CD4-positive, alpha-beta memory T cell (primary cell): ENCODE data around the gene ATP11A. TPM values are rescaled to one million over a fixed set of nuclear protein-coding genes. Genes with fewer than 3 reads are reported as not detected.

Experiments used
- CTCF ChIA-PET: fragments of 350-600 bp; sonication (Branson Sonifier 250); formaldehyde crosslinking; loops from one replicate; lab custom pipeline; 2021; ENCODE audit warnings: inconsistent platforms; ENCODE audit not compliant: partially characterized antibody; lab: Charles Lee
- POLR2A ChIA-PET: fragments of 350-600 bp; sonication (Branson Sonifier 250); formaldehyde crosslinking; loops from one replicate; lab custom pipeline; 2021; ENCODE audit not compliant: partially characterized antibody; lab: Charles Lee
- DNase-seq, 5 donors: peaks; one replicate each; pipeline versions ENCODE4 v3.0.0 to v3.0.0-alpha.2; 2020 to 2022; ENCODE audit warnings: mixed read lengths in 1 of 5
- H3K27ac ChIP-seq: one replicate; pipeline ENCODE4 v1.7.0; 2013; ENCODE audit warnings: low read depth, low read length
- H3K27me3 ChIP-seq: 2 replicates; pipeline ENCODE4 v1.7.0; 2013; ENCODE audit warnings: mild to moderate bottlenecking, low read length, moderate library complexity; ENCODE audit not compliant: insufficient read depth
- H3K36me3 ChIP-seq: 2 replicates; pipeline ENCODE4 v1.7.0; 2013; ENCODE audit warnings: mild to moderate bottlenecking, low read length, moderate library complexity; ENCODE audit not compliant: insufficient read depth
- H3K4me1 ChIP-seq: 2 replicates; pipeline ENCODE4 v1.7.0; 2013; ENCODE audit warnings: mild to moderate bottlenecking, low read length, moderate library complexity; ENCODE audit not compliant: insufficient read depth
- H3K4me3 ChIP-seq, 2 donors: one replicate each; pipeline ENCODE4 v1.7.0; 2013; ENCODE audit warnings: low read length in 2 of 2, mild to moderate bottlenecking in 1 of 2
- H3K9me3 ChIP-seq, 2 donors: one replicate each; pipeline ENCODE4 v1.7.0; 2013; ENCODE audit warnings: low read length in 2 of 2, control low read depth in 1 of 2; ENCODE audit not compliant: control insufficient read depth in 1 of 2
- H3K27ac Mint-ChIP-seq, 7 donors: one replicate each; pipeline ENCODE4 v1.8.0; 2020 to 2021; ENCODE audit warnings: mixed read lengths in 7 of 7, mild to moderate bottlenecking in 6 of 7, inconsistent platforms in 3 of 7, moderate library complexity in 3 of 7
- H3K27me3 Mint-ChIP-seq, 2 donors: one replicate each; pipeline ENCODE4 v1.8.0; 2020 to 2021; ENCODE audit warnings: mixed read lengths in 2 of 2
- H3K36me3 Mint-ChIP-seq, 2 donors: one replicate each; pipeline ENCODE4 v1.8.0; 2020 to 2021; ENCODE audit warnings: mixed read lengths in 2 of 2, inconsistent platforms in 1 of 2, mild to moderate bottlenecking in 1 of 2
- H3K4me1 Mint-ChIP-seq, 4 donors: one replicate each; pipeline ENCODE4 v1.8.0; 2020 to 2021; ENCODE audit warnings: mixed read lengths in 4 of 4, mild to moderate bottlenecking in 1 of 4
- H3K4me3 Mint-ChIP-seq, 8 donors: one replicate each; pipeline ENCODE4 v1.8.0; 2020 to 2021; ENCODE audit warnings: mixed read lengths in 8 of 8, mild to moderate bottlenecking in 7 of 8, moderate library complexity in 6 of 8, inconsistent platforms in 3 of 8
- H3K9me3 Mint-ChIP-seq, 8 donors: one replicate each; pipeline ENCODE4 v1.8.0; 2020 to 2021; ENCODE audit warnings: mixed read lengths in 8 of 8, mild to moderate bottlenecking in 5 of 8, inconsistent platforms in 3 of 8, moderate library complexity in 1 of 8
- intact Hi-C: fragments of 100-400 bp; cut with micrococcal nuclease; formaldehyde crosslinking; loops from one replicate; pipeline ENCODE4 v1.15.1; 2023
- polyA plus RNA-seq, 2 donors: library from polyadenylated mRNA; unstranded; fragments of 300-500 nt; fragmentation: Illumina TruSeq; gene quantifications; one replicate each; pipeline ENCODE4 v1.2.3, GENCODE V29; 2021
- total RNA-seq, 2 experiments: library from RNA; stranded (reverse); gene quantifications; one replicate each; pipeline ENCODE4 v1.2.3, GENCODE V29; 2021

ATP11A gene
- total and polyA plus RNA-seq, 4 experiments from 2014 or later: 1.1 to 50.5 (median 30.7) TPM

DNA sequence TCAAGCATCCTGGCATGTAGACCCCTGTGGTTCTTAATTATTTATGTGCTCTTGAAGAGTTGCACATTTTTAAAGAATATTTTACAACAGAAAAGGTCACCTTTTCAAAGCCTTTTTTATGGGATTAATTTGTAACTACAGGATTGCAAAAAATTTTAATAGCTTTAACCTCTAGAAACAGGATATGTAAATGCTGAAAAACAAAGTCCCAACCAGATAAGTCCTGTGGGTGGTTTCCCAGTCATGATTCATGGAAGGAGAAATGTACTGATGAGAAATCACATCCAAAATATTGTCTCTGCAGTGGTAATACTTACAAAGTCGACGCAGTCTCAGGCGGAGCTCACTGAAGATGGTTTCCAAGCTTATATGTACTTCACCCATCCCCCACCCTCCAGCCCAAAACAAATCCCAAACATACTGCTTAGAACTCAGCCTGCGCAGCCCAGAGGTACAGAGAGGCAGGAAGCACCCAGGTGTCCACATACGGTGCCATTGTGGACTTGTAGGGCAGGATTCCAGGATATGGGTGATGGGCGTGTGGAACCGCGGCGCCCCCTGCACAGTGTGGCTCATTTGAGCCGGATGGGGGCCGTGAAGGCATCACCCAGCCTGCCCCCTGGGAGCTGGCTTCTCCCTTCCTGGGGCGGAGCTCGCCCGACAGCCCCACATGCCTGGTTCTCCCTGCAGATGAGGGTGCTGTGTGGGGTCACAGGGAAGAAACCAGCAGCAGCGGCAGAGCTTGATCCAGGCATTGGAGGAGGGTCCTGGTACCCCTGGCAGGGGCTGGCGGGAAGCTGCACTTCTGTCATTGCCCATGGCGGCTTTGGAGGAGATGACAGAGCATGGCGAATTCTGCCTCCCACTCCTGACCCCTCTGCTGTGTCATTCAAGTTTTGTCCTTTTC is 101.2 kb downstream of the ATP11A start:
- Histone ChIP-seq H3K36me3 (no peaks in the 10 kb centered on the region), H3K27me3 (no peaks in the 10 kb centered on the region), H3K27ac (no peak overlapping the region), H3K9me3 (no peaks in the 10 kb centered on the region), H3K4me3 (no peak overlapping the region), H3K4me1 (no peaks in the 10 kb centered on the region)
- no peak overlapping the region for H3K4me3 Mint-ChIP-seq
- H3K27me3 Mint-ChIP-seq: no peaks in the 10 kb centered on the region
- intact Hi-C loops: no loop called here
- DNase-seq: no peak
- H3K27ac Mint-ChIP-seq: no peak overlapping the region
- ChIA-PET POLR2A (no interaction called here), CTCF (no interaction called here)
- peaks cover 16 to 35% of the 10 kb centered on the region in 2 donors for H3K36me3 Mint-ChIP-seq
- peaks cover 0 to 4% (median 0%) of the 10 kb centered on the region in 4 donors for H3K4me1 Mint-ChIP-seq
- H3K9me3 Mint-ChIP-seq: no peaks in the 10 kb centered on the region

DNA sequence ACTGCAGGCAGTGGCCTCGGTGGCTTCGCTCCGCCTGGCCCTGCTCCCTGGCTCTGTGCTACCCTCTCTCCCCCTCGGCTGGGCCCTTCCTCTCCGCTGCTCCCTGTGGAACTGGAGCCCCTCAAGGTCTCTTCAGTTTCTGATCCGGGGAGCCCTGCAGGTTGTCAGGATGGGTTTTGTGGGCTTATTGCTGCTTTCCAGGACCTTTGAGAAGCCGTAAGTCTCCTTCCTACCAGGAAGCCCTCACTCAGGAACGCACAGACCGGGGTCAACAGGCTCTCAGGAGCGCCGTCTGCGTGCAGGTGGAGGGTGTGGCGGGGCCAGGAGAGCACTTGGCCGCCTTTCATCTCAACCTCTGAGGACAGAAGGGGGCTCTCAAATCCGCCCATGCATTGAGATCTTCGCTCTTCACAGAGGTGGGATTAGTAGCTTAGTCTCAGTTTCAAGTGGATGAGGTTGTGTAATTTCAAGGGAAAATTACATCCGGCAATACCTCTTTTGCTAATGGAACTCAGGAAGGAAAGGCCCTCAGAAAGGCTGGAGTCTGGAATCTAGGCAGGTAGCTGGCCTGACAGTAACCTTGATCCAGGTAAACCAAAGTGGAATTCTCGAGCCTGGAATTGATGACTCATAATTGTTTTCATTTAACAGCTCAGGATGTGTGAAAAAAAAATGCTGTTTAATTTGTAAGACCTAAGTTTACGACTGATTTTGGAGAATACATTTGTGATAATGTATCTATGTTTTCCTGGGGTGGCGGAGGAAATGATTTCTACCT is 102.0 kb downstream of the ATP11A start:
- peaks cover 0 to 2% (median 0%) of the 10 kb centered on the region in 8 donors for H3K9me3 Mint-ChIP-seq
- no peaks in the 10 kb centered on the region for H3K27me3 Mint-ChIP-seq
- H3K4me1 ChIP-seq: no peaks in the 10 kb centered on the region
- H3K36me3 Mint-ChIP-seq: peaks cover 21 to 37% of the 10 kb centered on the region in 2 donors
- H3K27ac Mint-ChIP-seq: peak overlapping the region in 1 of 7 donors; percentile 9
- no peak overlapping the region for H3K27ac ChIP-seq
- H3K4me3 Mint-ChIP-seq: no peak overlapping the region
- intact Hi-C loops: no loop called here
- H3K27me3 ChIP-seq: no peaks in the 10 kb centered on the region
- no peak overlapping the region for H3K4me3 ChIP-seq
- no peaks in the 10 kb centered on the region for H3K36me3 ChIP-seq
- ChIA-PET POLR2A (no interaction called here), CTCF (no interaction called here)
- DNase-seq: no peak
- no peaks in the 10 kb centered on the region for H3K9me3 ChIP-seq
- peaks cover 0 to 4% (median 0%) of the 10 kb centered on the region in 4 donors for H3K4me1 Mint-ChIP-seq

DNA sequence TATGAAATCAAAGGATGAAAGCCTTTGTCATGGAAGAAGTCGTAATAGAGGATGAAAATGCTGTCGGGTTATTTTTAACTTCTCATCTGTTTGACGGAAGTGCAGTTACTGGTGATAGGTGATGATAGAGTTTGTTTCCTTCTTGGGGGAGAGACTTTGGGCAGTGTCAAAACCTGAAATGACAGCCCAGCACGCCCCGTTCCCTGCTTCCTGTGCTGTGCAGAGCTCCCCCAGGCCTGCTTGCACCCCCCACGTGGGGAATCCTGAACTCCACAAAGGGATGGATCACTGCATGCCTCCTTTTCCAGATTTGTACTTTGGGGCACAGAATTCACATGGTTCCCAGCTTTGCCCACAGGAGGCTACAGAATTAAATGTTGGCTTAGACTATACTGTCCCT is 102.7 kb downstream of the ATP11A start:
- Histone ChIP-seq H3K27me3 (no peaks in the 10 kb centered on the region), H3K4me1 (no peaks in the 10 kb centered on the region), H3K9me3 (no peaks in the 10 kb centered on the region), H3K27ac (no peak overlapping the region), H3K36me3 (no peaks in the 10 kb centered on the region), H3K4me3 (no peak overlapping the region)
- ChIA-PET POLR2A (no interaction called here), CTCF (no interaction called here)
- Mint-ChIP-seq H3K4me1 (peaks cover 0 to 4% (median 0%) of the 10 kb centered on the region in 4 donors), H3K27ac (peak overlapping the region in 1 of 7 donors; percentile 74), H3K4me3 (no peak overlapping the region), H3K36me3 (peaks cover 21 to 37% of the 10 kb centered on the region in 2 donors), H3K9me3 (peaks cover 0 to 2% (median 0%) of the 10 kb centered on the region in 8 donors), H3K27me3 (no peaks in the 10 kb centered on the region)
- intact Hi-C loops: no loop called here
- DNase-seq: no peak

DNA sequence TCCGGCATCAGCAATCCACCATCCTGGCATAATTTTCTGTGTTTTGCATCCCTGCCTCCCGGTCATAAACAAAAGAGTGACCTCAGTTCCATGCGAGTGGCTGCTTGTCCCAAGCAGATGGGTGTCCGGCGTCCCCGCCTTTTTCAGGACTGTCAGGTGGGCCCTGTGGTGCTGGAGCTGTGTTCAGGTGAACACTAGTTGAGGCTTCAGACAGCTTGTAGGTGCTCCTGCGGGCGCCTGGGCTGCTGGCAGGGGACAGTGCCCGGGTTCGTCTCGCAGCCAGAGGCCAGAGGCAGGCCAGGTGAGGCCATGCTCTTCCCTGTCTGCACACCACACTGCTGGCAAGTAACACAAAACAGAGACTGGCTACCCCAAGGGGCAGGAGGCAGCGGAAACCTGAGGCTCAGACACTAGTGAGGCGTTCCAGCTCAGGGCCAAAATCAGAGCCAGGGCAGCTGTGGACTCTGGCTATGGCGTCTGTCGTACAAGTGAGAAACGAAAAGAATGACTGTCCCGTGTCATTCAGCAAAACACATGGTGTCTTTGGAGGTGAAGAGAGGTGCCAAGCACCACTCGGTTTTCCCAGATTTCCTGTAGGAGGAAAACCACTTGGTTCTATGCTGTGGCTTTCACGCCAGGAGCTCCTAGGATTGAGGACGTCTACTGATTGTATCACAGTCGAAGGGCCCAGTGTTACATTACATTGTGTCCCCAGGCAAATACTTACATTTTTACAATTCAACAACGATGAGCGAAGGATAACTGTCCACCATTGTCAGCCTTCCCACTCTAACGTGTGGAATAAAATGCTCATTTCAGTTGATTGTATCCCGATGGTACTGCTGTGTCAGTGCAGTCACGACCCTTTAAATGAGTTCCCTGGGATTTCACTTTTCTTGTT is 104.0 kb downstream of the ATP11A start:
- Mint-ChIP-seq H3K27ac (no peak overlapping the region), H3K27me3 (no peaks in the 10 kb centered on the region), H3K4me1 (peaks cover 0 to 4% (median 0%) of the 10 kb centered on the region in 4 donors), H3K4me3 (no peak overlapping the region), H3K9me3 (peaks cover 0 to 5% (median 1%) of the 10 kb centered on the region in 8 donors), H3K36me3 (peaks cover 21 to 33% of the 10 kb centered on the region in 2 donors)
- Histone ChIP-seq H3K36me3 (no peaks in the 10 kb centered on the region), H3K27me3 (no peaks in the 10 kb centered on the region), H3K4me1 (no peaks in the 10 kb centered on the region), H3K4me3 (no peak overlapping the region), H3K9me3 (no peaks in the 10 kb centered on the region), H3K27ac (no peak overlapping the region)
- intact Hi-C loops: no loop called here
- POLR2A ChIA-PET: no interaction called here
- DNase-seq: no peak
- CTCF ChIA-PET: no interaction called here

DNA sequence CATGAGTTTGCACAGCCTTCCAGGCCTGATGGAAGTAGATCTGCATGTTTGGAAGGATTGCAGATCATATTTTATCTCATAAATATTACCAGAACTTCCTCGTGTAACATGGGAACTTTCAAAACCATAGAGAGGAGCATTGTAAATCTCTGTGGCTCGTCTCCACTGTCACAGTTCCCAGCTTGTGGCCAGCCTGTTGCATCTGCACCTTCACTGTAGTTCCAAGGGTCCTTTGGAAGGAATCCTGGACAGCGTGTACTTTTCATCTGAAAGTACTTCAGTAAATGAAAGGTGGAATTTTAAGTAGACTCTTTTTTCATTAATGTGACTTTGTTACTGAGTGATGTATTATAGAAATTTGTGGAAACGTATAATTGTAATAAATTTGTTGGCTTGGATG is 105.4 kb downstream of the ATP11A start:
- peaks cover 27 to 28% of the 10 kb centered on the region in 2 donors for H3K36me3 Mint-ChIP-seq
- DNase-seq: no peak
- no peak overlapping the region for H3K4me3 Mint-ChIP-seq
- H3K4me1 Mint-ChIP-seq: peaks cover 0 to 4% (median 0%) of the 10 kb centered on the region in 4 donors
- Histone ChIP-seq H3K27me3 (no peaks in the 10 kb centered on the region), H3K4me3 (no peak overlapping the region), H3K27ac (no peak overlapping the region), H3K36me3 (no peaks in the 10 kb centered on the region), H3K9me3 (no peaks in the 10 kb centered on the region), H3K4me1 (no peaks in the 10 kb centered on the region)
- ChIA-PET POLR2A (no interaction called here), CTCF (no interaction called here)
- no peaks in the 10 kb centered on the region for H3K27me3 Mint-ChIP-seq
- peaks cover 0 to 9% (median 4%) of the 10 kb centered on the region in 8 donors for H3K9me3 Mint-ChIP-seq
- intact Hi-C loops: no loop called here
- H3K27ac Mint-ChIP-seq: no peak overlapping the region

DNA sequence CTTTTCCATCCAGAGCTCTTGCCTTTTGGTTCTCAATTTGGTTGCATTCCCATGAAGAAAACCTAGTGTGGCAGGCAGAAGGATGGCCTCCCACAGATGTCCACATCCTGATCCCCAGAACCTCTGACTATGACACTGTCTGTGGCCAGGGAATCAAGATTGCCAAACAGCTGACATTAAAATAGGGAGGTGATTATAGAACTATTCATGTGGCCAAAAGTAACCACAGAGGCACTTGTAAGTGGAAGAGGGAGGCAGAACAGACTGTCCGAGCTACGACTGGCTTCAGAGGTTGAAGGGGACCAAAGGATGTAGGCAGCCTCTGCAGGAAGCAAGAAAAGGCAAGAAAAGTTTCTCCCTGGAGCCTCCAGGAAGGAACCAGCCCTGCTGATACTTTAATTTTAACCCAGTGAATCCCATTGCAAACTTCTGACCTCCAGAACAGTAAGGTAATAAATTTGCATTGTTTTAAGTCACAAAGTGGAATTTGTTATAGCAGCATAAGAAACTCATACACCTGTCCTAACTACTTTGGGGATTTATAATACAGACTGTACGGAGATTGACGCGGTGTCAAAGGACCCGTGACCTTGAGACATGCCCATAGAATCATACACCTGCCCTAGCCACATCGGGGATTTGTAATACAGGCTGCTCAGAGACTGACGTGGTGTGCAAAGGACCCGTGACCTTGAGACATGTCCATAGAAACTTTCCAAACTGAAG is 106.5 kb downstream of the ATP11A start:
- no peak overlapping the region for H3K4me3 ChIP-seq
- Mint-ChIP-seq H3K4me3 (no peak overlapping the region), H3K9me3 (peaks cover 0 to 9% (median 4%) of the 10 kb centered on the region in 8 donors), H3K27ac (no peak overlapping the region), H3K4me1 (peaks cover 0 to 4% (median 0%) of the 10 kb centered on the region in 4 donors), H3K27me3 (no peaks in the 10 kb centered on the region), H3K36me3 (peaks cover 25 to 27% of the 10 kb centered on the region in 2 donors)
- ChIA-PET CTCF (no interaction called here), POLR2A (no interaction called here)
- H3K27me3 ChIP-seq: no peaks in the 10 kb centered on the region
- H3K4me1 ChIP-seq: no peaks in the 10 kb centered on the region
- intact Hi-C loops: no loop called here
- no peak overlapping the region for H3K27ac ChIP-seq
- DNase-seq: no peak
- no peaks in the 10 kb centered on the region for H3K36me3 ChIP-seq
- H3K9me3 ChIP-seq: no peaks in the 10 kb centered on the region
